Measurements from ENCODE around the gene GRIK3.

DNA sequence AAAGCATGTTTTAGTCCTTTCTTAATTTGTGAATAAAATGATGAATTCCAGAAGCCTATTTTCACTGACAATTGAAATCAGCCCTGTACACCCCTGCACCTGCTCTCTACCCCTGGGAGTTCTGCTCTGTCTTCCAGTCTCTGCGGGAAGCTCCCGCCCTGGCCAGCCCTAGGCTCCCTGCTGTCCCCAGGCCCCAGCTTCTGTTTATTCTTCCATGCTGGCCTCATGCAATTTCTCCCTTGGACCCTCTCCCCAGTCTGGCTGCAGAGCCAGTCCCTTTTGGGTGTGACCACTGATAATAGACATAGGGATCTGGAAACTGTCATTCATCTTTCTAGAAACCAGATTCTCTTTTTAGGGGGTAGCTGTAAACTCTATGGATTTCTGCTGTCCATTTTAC, 258.6 kb downstream of the GRIK3 start:
- TF ChIP-seq, protein P1, sequence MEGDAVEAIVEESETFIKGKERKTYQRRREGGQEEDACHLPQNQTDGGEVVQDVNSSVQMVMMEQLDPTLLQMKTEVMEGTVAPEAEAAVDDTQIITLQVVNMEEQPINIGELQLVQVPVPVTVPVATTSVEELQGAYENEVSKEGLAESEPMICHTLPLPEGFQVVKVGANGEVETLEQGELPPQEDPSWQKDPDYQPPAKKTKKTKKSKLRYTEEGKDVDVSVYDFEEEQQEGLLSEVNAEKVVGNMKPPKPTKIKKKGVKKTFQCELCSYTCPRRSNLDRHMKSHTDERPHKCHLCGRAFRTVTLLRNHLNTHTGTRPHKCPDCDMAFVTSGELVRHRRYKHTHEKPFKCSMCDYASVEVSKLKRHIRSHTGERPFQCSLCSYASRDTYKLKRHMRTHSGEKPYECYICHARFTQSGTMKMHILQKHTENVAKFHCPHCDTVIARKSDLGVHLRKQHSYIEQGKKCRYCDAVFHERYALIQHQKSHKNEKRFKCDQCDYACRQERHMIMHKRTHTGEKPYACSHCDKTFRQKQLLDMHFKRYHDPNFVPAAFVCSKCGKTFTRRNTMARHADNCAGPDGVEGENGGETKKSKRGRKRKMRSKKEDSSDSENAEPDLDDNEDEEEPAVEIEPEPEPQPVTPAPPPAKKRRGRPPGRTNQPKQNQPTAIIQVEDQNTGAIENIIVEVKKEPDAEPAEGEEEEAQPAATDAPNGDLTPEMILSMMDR (conservative IDR thresholded peaks at IDR 0.05 in 1 of 2, IDR thresholded peaks at IDR 0.05 in 1 of 2; ENCODE audit: extremely low read depth in 1 of 2, insufficient read depth in 1 of 2, low read depth in 1 of 2, low read length in 2 of 2), result no peak
- TF ChIP-seq EZH2 (IDR thresholded peaks at IDR 0.05; ENCODE audit: borderline replicate concordance, low read length), result no peak
